ENCODE measurements around the gene DOK6. TPM values are rescaled to one million over a fixed set of nuclear protein-coding genes. Genes with fewer than 3 reads are reported as not detected.

Gene DOK6
- total and polyA plus RNA-seq, 2 of the 13 experiments (the other 11 are each of a cell fraction or from before 2014, with no cell fraction given): 17.0 to 17.2 TPM

GRCh38 chr18:69358212-69358895 is 42.3 kb upstream of the DOK6 start (continued):
- TF ChIP-seq USF2 (IDR thresholded peaks at IDR 0.05; ENCODE audit: low read depth, low read length): no peak
- no peak for TF ChIP-seq USF2 (CRISPR knock-in tag; IDR thresholded peaks at IDR 0.05; ENCODE audit: borderline replicate concordance)
- TF ChIP-seq ZNF879 (CRISPR knock-in tag; IDR thresholded peaks at IDR 0.05): no peak
- TF ChIP-seq ZNF292 (CRISPR knock-in tag; IDR thresholded peaks at IDR 0.05; ENCODE audit: borderline replicate concordance, low read depth): peak; percentile 90; the same call in 1 of the 2 replicates
- TF ChIP-seq MLX (CRISPR knock-in tag; IDR thresholded peaks at IDR 0.05): peak; percentile 72
- no peak for TF ChIP-seq PRMT3 (CRISPR knock-in tag; IDR thresholded peaks at IDR 0.05; ENCODE audit: borderline replicate concordance, low read depth)
- no peak for TF ChIP-seq ZNF225 (CRISPR knock-in tag; IDR thresholded peaks at IDR 0.05)
- no peak for TF ChIP-seq ZFP82 (CRISPR knock-in tag; IDR thresholded peaks at IDR 0.05; ENCODE audit: borderline replicate concordance)
- TF ChIP-seq SP140L (CRISPR knock-in tag; IDR thresholded peaks at IDR 0.05; ENCODE audit: borderline replicate concordance): 0 out of 2 replicates have a peak, but pooled peaks have one; percentile 52
- peak; percentile 98 for TF ChIP-seq NCOA2 (CRISPR knock-in tag; IDR thresholded peaks at IDR 0.05)
- TF ChIP-seq SPEN (CRISPR knock-in tag; IDR thresholded peaks at IDR 0.05; ENCODE audit: low read depth): 0 out of 2 replicates have a peak, but pooled peaks have one; percentile 39
- TF ChIP-seq ZNF597 (CRISPR knock-in tag; IDR thresholded peaks at IDR 0.05): no peak
- peak; percentile 84 for TF ChIP-seq SALL1 (CRISPR knock-in tag; IDR thresholded peaks at IDR 0.05)
- peak in 1 of 2 experiments; percentile 83; a peak in 2 of 4 replicates for TF ChIP-seq KLF16 (CRISPR knock-in tag; IDR thresholded peaks at IDR 0.05)
- TF ChIP-seq TEF (CRISPR knock-in tag; IDR thresholded peaks at IDR 0.05): no peak
- no peak for TF ChIP-seq ZNF646 (CRISPR knock-in tag; IDR thresholded peaks at IDR 0.05)
- no peak for TF ChIP-seq ZNF562 (CRISPR knock-in tag; IDR thresholded peaks at IDR 0.05; ENCODE audit: borderline replicate concordance)
